ENCODE measurements around the gene SCARF2.
"Not testable (repeated sequence)": the region's sequence is repeated elsewhere in the genome, so short reads cannot be mapped to it uniquely, and the experiment has no call there.

The SCARF2 gene

DNA sequence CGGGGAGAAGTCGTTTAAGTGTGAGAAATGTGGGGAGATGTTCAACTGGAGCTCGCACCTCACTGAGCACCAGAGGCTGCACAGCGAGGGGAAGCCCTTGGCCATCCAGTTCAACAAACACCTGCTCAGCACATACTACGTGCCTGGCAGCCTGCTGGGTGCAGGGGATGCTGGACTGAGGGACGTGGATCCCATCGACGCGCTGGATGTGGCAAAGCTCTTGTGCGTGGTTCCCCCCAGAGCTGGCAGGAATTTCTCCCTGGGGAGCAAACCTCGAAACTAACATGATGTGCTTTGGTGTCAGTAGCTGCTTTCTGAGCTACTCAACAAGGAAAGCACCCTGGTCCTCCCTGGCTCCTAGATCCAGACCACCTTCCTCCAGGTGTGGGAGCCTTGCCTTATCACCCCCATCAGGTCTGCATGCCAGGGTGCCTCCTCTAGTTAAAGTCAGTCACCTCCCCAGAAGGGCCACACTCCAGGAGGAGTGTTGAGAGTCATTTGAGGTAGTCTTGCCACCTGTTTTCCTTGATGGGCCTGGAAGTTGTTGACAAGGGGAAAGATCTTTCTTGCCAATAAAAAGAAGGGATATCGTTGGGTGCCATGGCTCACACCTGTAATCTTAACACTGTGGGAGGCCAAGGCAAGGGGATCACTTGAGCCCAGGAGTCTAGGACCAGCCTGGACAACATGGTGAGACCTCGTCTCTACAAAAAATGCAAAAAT is 30.8 kb downstream of the SCARF2 start:
- no peak for DNase-seq

DNA sequence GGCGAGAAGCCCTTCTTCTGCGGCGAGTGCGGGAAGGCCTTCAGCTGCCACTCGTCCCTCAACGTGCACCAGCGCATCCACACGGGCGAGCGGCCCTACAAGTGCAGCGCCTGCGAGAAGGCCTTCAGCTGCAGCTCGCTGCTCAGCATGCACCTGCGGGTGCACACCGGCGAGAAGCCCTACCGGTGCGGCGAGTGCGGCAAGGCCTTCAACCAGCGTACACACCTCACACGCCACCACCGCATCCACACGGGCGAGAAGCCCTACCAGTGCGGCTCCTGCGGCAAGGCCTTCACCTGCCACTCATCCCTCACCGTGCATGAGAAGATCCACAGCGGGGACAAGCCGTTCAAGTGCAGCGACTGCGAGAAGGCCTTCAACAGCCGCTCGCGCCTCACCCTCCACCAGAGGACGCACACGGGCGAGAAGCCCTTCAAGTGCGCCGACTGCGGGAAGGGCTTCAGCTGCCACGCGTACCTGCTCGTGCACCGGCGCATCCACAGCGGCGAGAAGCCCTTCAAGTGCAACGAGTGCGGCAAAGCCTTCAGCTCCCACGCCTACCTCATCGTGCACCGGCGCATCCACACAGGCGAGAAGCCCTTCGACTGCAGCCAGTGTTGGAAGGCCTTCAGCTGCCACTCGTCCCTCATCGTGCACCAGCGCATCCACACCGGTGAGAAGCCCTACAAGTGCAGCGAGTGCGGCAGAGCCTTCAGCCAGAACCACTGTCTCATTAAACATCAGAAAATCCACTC is 31.5 kb downstream of the SCARF2 start:
- no peak for DNase-seq

DNA sequence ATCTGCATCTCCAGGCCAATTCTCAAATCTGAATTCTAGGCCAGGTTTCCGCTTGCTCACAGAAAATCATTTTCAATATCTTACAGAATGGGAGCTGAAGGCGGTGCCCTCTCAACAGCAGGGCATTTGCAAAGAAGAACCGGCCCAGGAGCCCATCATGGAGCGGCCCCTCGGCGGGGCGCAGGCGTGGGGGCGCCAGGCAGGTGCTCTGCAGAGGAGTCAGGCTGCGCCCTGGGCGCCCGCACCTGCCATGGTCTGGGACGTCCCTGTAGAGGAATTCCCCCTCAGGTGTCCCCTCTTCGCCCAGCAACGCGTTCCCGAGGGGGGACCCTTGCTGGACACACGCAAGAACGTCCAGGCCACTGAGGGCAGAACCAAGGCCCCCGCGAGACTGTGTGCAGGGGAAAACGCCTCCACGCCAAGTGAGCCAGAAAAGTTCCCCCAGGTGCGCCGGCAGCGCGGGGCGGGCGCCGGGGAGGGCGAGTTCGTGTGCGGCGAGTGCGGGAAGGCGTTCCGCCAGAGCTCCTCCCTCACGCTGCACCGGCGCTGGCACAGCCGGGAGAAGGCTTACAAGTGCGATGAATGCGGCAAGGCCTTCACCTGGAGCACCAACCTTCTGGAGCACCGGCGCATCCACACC is 32.2 kb downstream of the SCARF2 start:
- no peak for DNase-seq

DNA sequence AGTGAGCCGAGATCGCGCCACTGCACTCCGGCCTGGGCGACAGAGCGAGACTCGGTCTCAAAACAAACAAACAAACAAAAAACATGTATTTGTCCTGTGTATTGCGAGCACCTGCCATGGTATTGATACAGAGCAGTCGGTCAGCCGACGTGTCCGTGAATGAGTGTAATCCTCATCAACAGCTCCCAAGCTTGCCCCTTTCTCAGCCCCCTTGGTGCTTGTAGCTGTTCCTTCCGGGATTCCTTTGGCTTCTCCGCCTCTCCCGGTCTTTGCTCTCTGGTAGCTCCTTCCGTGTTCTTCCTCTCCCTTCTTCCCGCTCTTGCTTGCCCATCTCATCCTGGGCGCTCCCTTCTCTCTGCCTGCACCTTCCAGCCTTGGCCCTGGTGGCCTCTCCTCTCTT is 32.7 kb downstream of the SCARF2 start:
- DNase-seq, result no peak

DNA sequence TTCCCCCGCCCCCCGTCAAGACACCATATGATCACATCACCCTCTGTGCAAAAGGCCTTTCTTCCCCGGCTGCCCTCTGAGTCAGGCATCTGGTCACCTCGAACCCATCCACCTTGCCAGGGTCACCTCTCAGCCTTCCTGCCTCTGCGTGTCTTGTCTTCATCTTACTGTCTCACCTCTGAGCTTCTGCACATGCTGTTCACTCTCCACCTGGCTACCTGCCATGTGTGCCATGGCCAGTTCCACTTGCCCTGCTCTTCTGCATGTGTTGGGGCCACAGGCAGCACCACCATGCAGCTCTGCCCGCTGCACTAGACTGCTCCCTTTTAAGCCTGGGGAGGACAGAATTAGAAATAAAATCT is 33.9 kb downstream of the SCARF2 start:
- DNase-seq, result no peak

DNA sequence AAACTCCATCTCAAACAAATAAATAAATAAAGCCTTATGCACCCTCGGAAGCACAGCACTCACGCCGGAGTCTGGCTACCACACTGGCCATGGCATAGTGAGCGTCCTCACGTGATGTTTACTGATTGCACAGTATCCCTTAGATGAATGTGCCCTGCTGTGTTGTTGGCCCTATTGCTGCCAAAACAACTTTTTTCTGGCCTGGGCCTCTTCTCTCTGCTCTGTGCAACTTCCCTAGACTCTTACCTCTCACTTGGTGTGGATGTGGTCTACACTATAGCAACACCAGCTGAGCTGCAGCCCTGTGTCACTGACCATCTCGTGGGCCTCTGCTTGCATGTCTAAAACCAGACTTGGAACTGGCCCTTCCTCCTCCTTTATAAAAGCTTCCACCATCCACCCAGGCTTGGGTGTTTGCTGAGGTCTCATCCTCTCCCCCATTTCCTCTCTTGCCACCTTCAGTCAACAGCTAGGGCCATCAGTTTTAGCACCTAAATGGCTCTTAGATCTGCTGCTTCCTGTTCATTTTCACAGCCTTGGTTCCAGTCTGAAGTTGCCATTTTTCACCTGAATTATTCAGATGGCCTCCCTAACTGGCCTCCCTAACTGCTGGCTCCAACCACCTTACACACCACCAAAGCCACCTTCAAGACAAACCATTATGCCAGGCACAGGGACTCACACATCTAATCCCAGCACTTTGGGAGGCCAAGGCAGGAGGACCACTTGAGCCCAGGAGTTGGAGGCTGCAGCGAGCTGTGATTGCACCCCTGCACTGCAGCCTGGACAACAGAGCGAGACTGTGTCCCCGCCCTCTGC is 34.5 kb downstream of the SCARF2 start:
- no peak for DNase-seq

DNA sequence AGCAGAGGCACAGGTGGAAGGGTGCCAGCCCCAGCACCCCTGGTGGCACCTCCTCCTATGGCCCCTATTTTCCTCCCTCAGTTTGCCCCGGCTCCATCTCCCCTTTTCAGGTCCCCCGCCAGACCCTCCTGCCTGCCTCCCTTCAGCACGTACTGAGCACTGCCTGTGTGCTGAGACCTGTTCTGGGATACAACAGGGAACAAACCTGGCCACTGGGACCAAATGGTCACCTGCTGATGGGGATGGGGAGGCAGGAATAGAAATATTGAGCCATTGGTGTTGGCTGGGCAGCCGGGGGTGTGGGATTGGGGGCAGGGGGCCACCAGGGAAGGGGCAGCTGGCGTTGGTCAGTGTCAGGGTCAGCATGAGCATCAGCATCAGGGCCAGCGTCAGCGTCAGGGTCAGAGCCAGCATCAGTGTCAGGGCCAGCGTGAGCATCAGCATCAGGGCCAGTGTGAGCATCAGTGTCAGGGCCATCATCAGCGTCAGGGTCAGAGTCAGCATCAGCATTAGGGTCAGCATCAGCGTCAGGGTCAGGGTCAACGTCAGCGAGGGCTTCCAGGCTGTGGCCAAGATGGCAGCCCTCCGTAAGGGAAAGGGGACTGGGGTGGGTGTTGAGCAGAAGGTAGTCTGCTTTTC is 36.1 kb downstream of the SCARF2 start:
- no peak for DNase-seq

DNA sequence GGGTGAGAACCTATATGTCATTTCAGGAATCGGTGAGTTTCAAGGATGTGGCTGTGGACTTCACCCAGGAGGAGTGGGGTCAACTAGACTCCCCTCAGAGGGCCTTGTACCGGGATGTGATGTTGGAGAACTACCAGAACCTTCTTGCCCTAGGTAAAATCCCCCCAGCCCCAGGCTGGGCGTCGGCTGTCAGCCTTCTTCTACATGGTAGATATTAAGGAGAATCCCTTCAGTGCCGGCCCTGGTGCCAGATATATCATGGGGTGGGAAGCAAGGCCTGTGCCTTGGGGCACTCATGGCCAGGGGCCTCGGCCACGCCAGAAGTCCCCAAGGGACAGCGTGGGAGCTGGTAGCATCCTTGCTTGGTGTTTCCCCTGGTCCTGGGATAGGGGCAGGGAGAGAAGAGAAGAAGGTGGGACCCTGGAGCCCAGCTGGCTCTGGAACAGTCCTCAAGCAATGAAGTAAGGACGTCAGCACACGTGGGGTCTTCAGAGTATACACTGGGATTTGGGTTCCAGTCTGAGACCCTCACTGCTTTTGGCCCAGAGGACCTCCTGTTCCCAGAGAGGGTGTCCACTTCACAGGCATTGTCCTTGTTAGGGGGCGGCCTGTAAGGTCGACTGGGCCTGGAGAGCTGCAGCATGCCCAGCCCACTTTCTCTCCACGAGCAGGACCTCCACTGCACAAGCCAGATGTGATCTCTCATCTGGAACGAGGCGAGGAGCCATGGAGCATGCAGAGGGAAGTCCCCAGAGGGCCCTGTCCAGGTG is 36.8 kb downstream of the SCARF2 start:
- DNase-seq, result no peak

DNA sequence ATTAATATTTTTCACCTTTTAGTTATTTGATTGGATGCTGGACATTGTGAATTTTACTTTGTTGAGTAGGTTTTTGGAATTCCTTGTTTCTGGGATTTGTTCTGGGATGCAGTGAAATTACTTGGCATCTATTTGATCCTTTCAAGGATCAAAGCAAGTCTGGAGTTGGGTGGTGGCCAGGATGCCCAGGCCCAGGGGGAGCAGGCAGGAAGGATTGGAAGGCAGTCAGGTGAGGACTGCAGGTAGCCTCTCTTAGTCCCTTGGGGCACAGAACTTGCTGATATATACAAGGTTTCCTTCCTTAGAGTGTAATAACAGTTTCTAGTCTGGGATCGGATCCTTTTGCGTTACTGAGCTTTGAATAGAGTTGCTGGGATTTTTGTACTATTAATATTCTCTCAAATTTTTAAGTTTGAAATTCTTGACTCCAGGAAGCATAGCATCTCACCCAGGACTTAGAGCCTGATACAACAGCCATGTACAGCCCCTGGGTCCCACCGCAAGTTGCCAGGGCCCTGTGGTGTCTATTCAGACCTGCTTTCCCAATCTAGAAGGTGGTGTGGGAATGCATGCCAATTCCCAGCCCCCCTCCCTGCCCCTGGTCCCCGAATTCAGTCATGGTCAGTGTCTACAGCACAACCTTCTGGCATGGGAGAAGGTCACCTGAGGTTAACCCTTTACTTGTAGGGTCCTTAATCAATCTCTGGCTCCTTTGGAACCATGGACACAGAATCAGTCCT is 37.6 kb downstream of the SCARF2 start:
- no peak for DNase-seq

DNA sequence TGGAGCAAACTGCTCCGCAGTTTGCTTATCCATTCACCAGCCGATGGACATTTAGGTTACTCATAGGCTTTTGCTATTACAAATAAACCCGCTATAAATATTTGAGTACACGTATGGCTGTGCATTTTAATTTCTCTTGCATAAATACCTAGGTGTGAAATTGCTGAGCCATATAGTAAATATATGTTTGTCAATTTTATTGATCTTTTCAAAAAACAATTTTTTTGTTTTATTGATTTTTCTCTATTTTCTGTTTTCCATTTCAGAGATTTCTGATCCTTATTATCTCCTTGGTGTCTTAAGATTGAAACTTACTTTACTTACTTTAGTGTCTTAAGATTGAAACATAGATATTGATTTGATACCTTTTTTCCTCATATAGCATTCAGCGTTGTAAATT is 39.2 kb downstream of the SCARF2 start:
- no peak for DNase-seq

DNA sequence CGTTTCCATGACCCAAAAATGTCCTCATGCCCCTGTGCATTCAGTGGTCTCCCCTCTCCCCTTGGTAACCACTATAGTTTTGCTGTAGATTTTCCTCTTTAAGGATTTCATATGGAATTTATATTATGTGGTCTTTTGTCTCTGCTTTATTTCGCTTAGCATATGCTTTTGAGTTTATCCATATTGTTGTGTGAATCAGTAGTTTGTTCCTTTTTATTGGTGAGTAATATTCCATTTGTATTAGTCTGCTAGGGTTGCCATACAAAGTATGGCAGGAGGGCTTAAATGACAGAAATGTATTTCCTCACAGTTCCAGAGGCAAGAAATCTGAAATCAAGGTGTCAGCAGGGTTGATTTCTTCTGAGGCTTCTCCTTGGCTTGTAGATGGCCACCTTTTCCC is 40.1 kb downstream of the SCARF2 start:
- DNase-seq, result no peak

DNA sequence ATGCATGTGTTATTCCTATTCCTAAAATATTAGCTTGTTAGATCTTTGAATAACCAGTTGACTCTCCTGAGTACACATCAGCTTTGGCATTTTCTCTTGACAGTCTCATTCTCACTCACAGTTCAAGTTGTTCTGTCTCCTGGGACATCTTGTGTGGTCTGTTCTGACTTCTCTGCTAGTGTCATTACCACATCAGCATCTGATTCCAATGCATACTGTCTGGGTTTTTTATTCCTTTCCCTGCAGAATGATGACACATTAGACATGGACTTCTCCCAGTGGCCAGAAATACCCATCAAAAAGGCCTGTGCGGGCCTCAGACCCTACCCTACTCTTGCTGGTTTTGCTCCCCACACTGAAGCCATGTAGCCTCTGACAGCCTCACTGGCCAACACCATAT is 41.0 kb downstream of the SCARF2 start:
- DNase-seq, result no peak

DNA sequence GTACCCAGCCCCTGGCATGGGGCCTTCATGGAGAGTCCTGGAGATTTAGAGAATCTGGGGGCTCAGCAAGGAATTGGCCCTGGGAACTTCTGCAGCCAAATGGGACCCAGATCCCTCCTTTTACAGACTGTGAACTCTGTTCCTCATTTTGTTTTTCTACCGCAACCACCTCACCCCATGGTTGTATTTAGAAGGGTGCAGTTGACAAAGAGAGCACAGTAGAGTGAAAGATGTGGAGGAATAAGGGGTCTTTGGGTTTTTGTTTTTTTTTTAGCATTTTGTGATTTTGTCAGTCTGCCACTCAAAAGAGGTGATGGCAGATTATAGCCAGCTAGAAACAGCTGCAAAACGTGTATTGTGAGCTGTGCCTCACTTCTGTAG is 41.7 kb downstream of the SCARF2 start:
- no peak for DNase-seq

DNA sequence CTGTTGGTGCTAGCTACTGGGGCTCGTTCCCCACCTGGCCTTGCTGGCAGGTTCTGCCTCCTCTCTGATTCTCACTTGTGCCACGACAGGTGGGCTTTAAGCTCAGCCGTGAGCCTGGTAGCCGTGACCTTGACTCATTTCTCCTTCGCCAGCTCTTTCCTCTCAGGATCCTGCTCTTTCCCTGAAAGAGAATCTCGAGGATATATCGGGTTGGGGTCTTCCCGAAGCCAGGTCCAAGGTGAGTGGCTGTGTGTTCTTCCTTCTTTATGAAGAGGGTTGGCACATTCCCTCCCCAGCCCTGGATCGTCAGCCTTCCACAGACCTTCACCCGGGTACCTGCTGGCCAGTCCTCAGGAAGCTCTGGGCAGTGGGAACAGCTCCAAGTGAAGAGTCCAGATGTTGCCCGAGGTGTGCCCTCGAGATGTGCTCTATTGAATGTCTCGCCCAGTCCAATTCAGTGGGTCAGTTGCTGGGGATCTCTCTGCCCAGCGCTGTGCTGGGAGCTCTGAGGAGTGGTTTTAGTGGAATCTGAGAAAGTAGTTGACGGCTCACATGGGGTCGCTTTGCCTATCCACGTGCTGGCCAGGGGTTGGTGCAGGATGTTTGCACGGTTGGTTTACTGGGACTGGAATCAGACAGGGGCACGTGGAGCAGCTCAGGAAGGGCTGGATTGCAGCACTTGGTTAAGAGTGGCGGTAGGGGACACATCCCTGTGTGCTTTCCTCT is 42.3 kb downstream of the SCARF2 start:
- no peak for DNase-seq

DNA sequence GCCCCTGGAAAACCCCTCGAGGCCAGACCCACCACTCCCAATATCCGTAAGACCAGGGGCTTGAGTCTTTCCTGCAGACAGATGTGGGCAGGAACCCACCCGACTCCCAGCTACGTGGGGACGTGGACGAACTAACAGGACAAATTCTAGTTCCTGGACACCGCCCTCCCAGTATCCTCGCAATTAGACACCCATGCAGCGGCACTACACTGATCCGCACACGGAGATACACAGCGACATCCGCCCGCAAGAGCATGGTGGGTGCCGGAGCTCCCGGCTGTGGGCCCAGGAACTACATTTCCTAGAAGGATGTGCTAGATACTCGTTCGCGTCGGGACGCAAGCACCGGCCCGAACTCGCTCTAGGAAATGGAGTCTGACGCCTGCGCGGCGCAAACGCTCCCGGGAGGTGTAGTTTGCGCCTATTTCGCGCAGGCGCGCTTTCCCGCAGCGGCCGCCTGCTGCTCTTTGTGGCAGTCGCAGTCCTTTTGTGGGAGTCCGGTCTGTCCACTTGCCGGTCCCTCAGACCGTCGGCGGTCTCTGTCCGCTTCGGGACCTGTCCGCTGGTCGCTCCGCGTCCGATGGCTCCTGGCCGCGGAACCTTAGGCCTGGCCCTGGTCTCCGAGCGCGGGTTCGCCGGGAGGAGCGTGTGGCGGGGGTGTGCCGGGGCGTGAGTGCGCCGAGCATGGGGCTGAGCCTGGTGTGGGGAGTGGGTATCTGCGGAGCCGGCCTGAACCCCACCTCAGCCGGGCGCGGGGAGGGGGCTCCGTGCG is 43.7 kb downstream of the SCARF2 start, which contains the start of gene ZNF74:
ZNF74 (plus strand) TSS at position 447 of the 772 bp plus-strand sequence. CDS start 478 bp downstream, outside the sequence.
- peak; percentile 96 for DNase-seq

DNA sequence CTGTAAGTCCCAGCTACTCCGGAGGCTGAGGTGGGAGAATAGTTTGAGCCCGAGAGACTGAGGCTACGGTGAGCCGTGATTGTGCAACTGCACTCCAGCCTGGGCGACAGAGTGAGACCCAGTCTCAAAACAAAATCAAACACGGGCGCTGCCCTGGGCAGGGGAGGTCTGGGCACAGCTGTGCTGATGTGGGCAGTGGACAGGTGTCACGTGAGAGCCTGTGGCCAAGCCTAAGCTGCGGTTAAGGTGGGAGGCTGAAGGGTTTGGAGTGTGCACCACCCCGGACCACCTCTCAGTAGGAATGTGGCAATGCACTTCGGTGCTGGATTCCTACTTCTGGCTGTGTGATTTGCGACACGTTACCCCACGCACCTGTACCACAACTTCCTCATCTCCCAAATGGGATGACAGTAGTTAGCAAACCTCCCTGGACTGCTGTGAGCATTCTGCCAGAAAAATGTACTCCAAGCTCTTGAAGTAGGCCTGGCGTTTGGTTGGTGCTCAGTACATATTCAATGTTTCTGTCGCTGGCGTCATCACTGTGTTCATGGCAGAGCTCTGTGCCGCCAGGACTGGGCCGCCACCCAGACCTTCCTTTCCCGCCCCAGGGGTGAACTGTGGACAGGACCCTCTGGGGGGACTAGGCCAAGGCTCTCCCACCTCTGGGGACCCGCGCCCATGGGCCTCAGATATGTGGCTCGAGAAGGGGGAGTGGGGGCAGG is 44.5 kb downstream of the SCARF2 start:
- no peak for DNase-seq

DNA sequence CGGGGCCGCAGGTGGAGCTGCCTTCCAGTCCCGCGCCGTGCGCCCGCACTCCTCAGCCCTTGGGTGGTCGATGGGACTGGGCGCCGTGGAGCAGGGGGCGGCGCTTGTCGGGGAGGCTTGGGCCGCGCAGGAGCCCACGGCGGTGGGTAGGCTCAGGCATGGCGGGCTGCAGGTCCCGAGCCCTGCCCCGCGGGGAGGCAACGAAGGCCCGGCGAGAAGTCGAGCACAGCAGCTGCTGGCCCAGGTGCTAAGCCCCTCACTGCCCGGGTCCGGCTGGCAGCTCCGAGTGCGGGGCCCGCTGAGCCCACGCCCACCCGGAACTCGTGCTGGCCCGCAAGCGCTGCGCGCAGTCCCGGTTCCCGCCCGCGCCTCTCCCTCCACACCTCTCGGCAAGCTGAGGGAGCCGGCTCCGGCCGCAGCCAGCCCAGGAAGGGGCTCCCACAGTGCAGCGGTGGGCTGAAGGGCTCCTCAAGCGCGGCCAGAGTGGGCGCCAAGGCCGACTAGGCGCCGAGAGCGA is 45.2 kb downstream of the SCARF2 start:
- DNase-seq, result not testable (repeated sequence)

DNA sequence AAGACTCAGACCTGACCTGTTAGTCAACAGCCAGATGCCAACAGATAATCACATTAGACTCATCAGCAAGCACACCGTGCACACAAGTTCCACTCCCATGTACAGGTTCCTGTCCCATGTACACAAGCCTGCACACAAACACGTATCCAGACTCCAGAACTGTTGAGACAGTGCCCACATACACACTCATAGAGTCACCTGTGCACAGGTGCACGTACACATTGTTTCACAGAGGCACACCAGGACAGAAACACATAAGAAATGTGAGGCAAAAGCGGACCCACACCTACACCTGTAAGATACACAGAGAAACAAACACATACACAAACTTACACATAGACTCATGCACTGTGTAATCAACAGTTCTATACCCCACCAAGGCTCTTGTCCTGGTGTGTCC is 46.4 kb downstream of the SCARF2 start:
- no peak for DNase-seq
